Measurements from ENCODE around the gene IGF2R.

The IGF2R gene

DNA sequence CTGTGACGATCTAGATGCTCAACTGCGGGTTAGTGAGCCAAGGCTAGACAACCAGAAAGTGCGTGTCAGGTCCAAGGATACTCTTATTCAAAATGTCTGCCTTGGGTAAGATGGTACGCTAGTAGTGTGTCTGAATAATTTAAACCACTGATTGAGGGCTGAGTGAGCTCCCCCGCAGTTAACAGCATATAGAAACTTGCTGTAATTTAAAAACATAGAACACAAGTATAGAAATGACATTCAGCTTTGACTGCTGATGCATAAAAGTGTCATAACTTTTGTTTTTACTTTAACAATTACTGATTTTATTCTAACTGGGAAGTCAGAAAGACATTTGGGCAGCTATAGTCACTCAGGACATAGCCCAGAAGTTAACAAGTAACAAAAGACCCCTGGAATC is 107.1 kb downstream of the IGF2R start:
- TF ChIP-seq GATA1 (IDR thresholded peaks at IDR 0.05; ENCODE audit: low read depth, low read length) (no peak), POLR2A (IDR thresholded peaks at IDR 0.05; ENCODE audit: low read length) (no peak)
- no peak for DNase-seq

DNA sequence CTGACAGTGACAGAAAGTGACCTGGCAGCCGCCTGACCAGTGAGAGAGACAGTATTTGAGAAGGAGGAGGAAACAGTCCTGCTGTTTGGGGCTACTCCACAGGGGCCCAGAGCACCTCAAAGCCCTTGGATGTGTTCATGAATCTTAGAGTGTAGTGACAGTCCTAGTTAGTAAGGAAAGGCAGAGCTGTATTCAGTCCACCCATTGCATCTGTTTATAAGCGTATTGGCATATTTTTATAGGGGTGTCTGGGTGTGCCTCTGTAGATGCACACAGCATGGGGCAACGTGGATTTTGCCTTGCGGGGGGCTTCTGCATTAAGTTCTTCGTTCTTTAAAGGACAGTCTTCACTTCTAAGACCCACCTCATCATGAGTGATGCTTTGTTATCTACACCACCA is 108.1 kb downstream of the IGF2R start:
- DNase-seq, result no peak
- TF ChIP-seq GATA1 (IDR thresholded peaks at IDR 0.05; ENCODE audit: low read depth, low read length) (no peak), POLR2A (IDR thresholded peaks at IDR 0.05; ENCODE audit: low read length) (no peak)

DNA sequence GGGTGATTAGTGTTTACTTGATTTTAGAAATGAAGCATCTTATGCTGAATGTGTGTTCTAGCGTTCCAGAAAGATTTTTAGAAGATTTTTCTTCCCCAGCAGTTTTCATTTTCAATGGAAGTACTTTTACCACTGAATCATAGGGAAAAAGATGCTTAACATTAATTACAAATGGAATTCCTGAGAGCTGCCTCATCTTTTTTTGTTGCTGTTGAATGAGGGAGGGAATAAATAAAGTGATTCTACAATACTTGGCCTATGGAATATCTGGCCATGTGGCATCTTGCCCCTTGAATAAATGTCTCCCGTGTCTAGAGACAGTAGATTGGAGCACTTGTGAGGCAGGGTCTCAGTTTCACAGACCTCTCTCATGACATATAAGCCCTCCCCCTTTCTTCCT is 108.6 kb downstream of the IGF2R start:
- TF ChIP-seq POLR2A (IDR thresholded peaks at IDR 0.05; ENCODE audit: low read length), result no peak
- no peak for TF ChIP-seq GATA1 (IDR thresholded peaks at IDR 0.05; ENCODE audit: low read depth, low read length)
- DNase-seq, result no peak

DNA sequence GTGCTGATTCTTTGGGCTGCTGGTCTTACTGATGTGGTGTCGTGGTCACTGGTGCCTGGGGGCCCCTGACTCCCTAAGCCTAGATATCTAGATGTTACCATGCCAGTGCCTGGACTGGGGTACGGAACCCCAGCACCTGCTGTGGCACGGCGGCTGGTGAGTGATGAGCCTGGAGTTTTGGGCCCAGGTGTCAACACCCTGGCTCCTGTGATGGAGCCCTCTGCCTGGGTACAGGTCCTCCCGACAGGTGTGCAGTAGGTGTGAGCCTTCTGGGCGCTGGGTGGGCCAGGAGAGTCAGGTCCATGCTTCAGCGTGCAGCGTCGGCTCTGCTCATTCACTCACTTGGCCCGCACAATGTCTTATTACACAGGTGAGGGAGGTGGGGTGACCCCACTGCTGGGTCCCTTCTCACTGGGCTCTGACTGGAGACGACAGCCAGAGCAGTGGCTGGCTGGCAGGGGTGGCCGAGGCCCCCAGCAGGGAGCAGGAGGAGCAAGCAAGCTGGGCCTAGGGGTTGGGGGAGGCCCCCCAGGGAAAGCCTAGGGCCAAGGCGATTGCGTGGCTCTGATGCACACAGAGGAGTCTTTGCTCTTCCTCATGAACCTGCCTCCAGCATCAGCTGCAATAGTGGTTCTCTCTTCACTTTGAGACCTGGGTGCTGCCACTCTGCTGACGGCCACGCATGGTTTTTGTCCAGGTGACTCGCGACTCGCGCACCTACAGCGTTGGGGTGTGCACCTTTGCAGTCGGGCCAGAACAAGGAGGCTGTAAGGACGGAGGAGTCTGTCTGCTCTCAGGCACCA is 110.2 kb downstream of the IGF2R start:
- no peak for TF ChIP-seq GATA1 (IDR thresholded peaks at IDR 0.05; ENCODE audit: low read depth, low read length)
- TF ChIP-seq POLR2A (IDR thresholded peaks at IDR 0.05; ENCODE audit: low read length), result no peak
- DNase-seq, result no peak

DNA sequence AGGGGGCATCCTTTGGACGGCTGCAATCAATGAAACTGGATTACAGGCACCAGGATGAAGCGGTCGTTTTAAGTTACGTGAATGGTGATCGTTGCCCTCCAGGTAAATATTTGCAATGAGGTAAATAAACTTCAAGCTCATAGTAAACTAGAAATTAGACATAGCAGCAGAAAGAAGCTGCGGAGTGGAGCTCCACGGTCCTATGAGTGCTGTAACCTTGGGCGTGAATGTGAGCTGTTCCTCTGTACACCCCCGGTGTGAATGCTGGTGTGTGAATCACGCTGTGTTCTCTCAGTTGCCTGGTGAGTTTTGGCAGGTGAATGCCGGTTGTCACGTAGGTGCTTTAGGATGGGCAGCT is 110.8 kb downstream of the IGF2R start:
- DNase-seq, result no peak
- TF ChIP-seq GATA1 (IDR thresholded peaks at IDR 0.05; ENCODE audit: low read depth, low read length), result no peak
- no peak for TF ChIP-seq POLR2A (IDR thresholded peaks at IDR 0.05; ENCODE audit: low read length)

DNA sequence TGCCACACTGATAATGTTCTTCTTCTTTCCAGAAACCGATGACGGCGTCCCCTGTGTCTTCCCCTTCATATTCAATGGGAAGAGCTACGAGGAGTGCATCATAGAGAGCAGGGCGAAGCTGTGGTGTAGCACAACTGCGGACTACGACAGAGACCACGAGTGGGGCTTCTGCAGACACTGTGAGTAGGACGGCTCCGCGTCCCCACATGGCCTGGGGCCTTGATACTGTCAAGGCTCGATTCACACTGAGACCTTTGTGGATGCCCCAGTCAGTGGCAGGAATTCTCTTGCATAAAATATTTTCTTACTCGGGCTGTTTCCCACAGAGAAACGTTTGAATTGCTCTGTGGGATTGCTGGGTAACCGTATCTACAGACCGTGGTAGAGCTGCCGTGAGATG is 111.2 kb downstream of the IGF2R start:
- no peak for TF ChIP-seq GATA1 (IDR thresholded peaks at IDR 0.05; ENCODE audit: low read depth, low read length)
- no peak for TF ChIP-seq POLR2A (IDR thresholded peaks at IDR 0.05; ENCODE audit: low read length)
- no peak for DNase-seq

DNA sequence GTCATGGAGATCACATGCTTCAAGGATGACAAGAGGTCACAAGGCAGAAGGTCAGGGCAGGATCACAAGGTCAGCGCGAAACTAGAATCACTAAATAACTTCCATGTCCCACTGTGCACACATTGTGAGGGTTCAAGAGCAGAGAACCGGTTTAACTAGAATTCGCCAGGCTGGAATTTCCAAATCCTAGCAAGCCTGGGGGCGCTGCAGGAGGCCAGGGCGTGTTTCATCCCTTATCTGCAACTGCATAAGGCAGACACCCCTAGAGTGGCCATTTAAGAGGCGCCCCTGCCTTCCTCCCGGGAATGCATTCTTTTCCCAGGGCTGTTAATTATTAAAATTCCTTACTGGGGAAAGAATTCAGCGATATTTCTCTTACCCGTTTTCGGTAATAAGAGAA is 112.5 kb downstream of the IGF2R start:
- TF ChIP-seq POLR2A (IDR thresholded peaks at IDR 0.05; ENCODE audit: low read length), result no peak
- no peak for TF ChIP-seq GATA1 (IDR thresholded peaks at IDR 0.05; ENCODE audit: low read depth, low read length)
- no peak for DNase-seq

DNA sequence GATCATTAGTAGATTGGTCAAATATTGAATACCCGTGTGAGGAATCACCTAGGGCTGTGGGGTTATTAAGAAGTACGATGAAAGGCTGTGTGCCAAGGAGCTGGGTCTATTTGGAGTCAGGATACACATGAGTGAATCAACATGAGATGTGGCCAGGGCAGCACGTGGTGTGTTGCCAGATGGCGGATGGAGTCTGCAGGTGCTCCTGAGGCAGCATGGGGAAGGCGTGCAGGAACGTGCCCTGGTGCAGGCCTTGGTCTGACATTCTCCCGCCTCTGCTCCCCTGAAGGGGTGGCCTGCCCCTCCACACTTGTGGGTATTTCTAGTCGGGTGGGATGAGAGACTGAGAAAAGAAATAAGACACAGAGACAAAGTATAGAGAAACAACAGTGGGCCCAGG is 113.7 kb downstream of the IGF2R start:
- DNase-seq, result no peak
- TF ChIP-seq POLR2A (IDR thresholded peaks at IDR 0.05; ENCODE audit: low read length) (no peak), GATA1 (IDR thresholded peaks at IDR 0.05; ENCODE audit: low read depth, low read length) (no peak)

DNA sequence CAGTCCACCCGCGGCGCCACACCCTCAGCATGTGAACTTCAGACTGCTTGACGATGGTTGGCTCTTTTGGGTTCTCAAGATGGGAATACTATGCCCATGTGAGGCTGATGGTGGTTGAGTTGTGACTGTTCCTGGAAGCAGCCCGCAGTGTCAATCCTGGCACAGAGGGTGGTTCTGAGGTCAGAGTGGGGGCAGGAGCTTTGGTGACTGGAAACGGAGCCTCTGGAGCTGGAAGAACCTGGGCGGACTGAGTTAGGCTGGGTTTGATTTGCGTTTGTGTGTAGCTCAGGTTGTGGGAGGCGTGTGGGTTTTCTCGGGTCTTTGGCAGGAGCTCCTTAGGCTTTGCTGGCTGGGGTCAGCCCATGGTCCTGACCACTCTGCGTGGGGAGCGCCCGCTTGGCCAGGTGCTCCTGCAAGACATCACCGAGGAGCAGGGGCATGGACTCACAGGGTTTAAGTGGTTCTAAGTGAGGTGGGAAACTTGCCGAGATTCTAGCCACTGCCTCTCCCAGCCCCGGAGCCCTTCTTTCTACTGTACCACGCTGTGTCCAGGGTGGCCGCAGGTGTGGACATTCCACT is 115.4 kb downstream of the IGF2R start:
- no peak for DNase-seq
- TF ChIP-seq POLR2A (IDR thresholded peaks at IDR 0.05; ENCODE audit: low read length) (no peak), GATA1 (IDR thresholded peaks at IDR 0.05; ENCODE audit: low read depth, low read length) (no peak)

DNA sequence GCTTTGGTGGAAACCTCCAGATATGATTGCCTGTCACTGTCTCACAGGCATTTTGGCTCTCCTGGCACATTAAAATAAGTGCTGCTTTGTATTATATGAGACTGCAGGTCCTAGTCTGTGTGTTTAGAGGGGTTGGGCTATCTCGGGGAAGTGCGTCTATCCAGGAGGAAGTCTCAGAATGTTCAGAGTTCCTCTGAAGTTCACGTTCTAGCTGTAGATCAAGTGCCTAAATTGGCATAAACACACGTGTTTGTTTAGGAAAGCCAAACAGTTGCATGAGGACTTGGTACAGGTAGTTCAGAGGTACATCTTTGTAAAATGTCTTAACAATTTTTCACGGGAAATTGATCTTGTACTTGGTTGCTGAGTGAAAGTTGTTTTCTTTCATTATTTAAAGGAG is 116.3 kb downstream of the IGF2R start:
- no peak for DNase-seq
- no peak for TF ChIP-seq POLR2A (IDR thresholded peaks at IDR 0.05; ENCODE audit: low read length)
- no peak for TF ChIP-seq GATA1 (IDR thresholded peaks at IDR 0.05; ENCODE audit: low read depth, low read length)

DNA sequence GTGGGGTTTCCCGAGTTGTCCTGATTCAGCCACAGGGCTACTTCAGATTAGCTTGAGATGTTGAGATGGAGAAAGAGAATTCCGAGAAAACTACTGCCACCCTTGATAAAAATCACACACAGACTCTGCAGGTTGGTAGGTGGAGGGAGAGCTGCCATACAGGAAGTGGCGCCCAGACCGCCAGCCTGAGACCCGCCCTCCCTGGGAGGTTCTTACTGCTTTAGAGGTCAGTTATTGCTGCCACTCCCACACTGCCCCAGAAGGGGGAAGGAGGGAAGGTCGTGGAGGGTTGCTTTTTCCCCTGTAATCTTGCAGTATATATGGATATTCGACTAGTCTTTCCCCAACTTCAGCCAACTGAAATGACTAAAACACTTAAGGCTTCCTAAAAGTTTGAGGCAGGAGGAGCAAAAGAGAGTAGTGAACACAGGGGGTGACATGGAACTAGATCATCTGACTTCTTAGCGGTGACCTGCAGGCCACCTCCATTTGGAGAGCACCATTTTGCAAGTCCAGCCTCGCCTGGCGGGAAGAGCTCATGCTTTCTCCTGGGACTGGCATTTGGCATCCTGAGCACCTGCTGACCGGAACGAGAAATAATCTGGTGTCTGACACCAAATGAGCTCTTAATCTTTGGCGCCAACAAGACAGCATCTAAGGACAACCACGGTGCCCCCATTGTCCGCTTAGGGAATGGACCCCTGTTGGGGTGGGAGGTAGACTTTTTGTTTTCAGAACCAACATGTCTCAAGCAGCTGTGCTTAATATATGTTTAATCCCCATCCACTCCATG is 117.0 kb downstream of the IGF2R start:
- DNase-seq, result no peak
- TF ChIP-seq POLR2A (IDR thresholded peaks at IDR 0.05; ENCODE audit: low read length) (no peak), GATA1 (IDR thresholded peaks at IDR 0.05; ENCODE audit: low read depth, low read length) (no peak)

DNA sequence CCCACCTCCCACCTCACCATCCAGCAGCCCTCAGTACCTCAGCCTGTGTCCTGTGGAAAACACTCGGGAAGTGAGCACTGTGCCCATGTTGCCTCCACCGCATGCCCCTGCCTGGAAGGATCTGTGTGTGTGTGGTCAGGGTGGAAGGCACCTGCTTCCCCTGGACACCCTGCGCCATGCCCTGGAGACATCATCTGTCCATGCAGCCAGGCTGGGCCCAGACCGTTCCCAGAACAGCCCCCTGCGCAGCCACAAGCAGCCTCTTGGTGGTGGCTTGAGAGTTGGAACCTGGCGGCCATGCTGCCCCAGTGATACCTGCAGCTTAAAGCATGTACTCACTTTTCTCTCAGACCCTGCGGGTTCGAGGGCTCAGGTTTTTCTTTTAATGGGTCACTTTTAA is 117.9 kb downstream of the IGF2R start:
- no peak for DNase-seq
- TF ChIP-seq POLR2A (IDR thresholded peaks at IDR 0.05; ENCODE audit: low read length), result no peak
- no peak for TF ChIP-seq GATA1 (IDR thresholded peaks at IDR 0.05; ENCODE audit: low read depth, low read length)

DNA sequence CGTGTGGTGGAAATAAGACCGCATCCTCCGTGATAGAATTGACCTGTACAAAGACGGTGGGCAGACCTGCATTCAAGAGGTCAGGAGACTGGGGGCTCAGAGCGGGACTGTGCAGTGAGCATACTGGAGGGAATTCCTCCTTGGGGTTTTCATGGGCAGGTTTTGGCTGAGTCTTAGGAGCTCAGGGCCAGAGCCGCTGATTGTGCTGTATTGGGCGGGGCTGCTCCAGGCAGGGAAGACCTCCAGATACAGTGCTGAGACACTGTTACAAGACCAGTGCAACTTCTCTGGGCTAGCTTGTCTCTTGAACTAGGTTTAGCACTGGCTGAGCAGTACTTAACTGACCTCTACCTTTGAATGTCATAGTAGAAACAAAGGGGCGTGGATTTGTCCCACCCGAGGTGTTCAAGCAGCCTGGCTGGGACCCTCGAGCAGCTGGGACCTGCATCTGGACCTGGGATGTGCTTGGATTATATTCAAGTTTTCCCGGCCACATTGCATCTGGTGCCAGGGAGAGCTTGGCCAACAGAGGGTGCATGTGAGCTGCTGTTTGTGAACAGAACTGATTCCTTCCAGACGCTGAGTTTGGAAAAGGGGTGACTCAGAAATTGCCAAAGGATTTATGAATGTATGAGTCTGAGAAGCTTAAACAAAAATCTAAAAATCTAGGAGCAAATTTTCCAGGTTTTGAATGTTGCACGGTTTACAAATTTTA is 119.3 kb downstream of the IGF2R start:
- DNase-seq, result peak; percentile 19 to 62
- no peak for TF ChIP-seq GATA1 (IDR thresholded peaks at IDR 0.05; ENCODE audit: low read depth, low read length)
- TF ChIP-seq POLR2A (IDR thresholded peaks at IDR 0.05; ENCODE audit: low read length), result no peak
